Tibial nerve (tissue), 4 donors: ENCODE data around the gene JAM2.

Experiments
- CTCF ChIP-seq, 5 experiments: fragments of 200-600 bp in 3 of 5; fragments of 450-650 bp in 2 of 5; sonication (generic) in 3 of 5; IDR thresholded peaks; one replicate each; pipeline ENCODE4 v1.5.1; 2016 to 2019; ENCODE audit warnings: antibody characterized with exemption in 5 of 5, mild to moderate bottlenecking in 3 of 5, moderate library complexity in 2 of 5
- EP300 ChIP-seq, 2 donors: sonication (generic); formaldehyde crosslinking; IDR thresholded peaks; one replicate each; pipeline ENCODE4 v1.6.1; 2017; ENCODE audit warnings: antibody characterized with exemption in 2 of 2, mild to moderate bottlenecking in 1 of 2
- POLR2A ChIP-seq, 2 donors: fragments of 450-650 bp; IDR thresholded peaks; one replicate each; pipeline ENCODE4 v1.6.1; 2017; ENCODE audit warnings: antibody characterized with exemption in 2 of 2, mild to moderate bottlenecking in 2 of 2, moderate library complexity in 2 of 2

DNA sequence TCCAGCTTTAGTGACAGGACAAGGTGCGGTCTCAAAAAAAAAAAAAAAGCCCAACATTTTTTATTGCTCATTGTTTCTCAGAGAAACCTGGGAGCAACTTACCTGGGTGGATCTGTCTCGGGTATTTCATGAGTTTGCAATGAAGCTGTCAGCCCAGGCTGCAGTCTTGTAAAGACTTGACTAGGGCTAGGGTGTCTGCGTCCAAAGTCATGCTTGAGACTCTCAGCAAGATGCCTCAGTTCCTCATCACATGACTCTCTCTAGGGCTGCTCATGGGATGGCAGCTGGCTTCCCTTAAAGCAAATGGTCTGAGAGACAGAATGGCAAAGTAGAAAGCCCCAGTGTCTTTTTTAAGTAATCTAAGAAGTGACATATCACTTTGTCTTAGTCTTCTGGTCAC, 103.8 kb downstream of the JAM2 start:
- TF ChIP-seq CTCF (IDR thresholded peaks at IDR 0.05) (no peak), EP300 (IDR thresholded peaks at IDR 0.05) (no peak), POLR2A (IDR thresholded peaks at IDR 0.05) (no peak)
